GM12801 (cell line): ENCODE results near the gene HMGCLL1.

Source experiments
- CTCF ChIP-seq: IDR thresholded peaks from one replicate; pipeline ENCODE4 v1.5.1; 2011; ENCODE audit warnings: control low read depth; ENCODE audit not compliant: insufficient read length; ENCODE audit errors: extremely low read depth

The HMGCLL1 gene

GRCh38 chr6:55445648-55446204 is 133.3 kb downstream of the HMGCLL1 start:
- TF ChIP-seq CTCF = no peak

GRCh38 chr6:55443238-55444134 is 135.5 kb downstream of the HMGCLL1 start:
- TF ChIP-seq CTCF = no peak

GRCh38 chr6:55438203-55438602 is 140.8 kb downstream of the HMGCLL1 start:
- TF ChIP-seq CTCF = no peak

- TF ChIP-seq CTCF = no peak
Measured at GRCh38 chr6:55437141-55437540, 141.9 kb downstream of the HMGCLL1 start.

- TF ChIP-seq CTCF = no peak
Measured at GRCh38 chr6:55433446-55434130, 145.4 kb downstream of the HMGCLL1 start.

GRCh38 chr6:55423933-55424332 is 155.1 kb downstream of the HMGCLL1 start:
- no peak for TF ChIP-seq CTCF

- no peak for TF ChIP-seq CTCF
Measured at GRCh38 chr6:55410674-55411073, 168.3 kb downstream of the HMGCLL1 start.
